Measurements from ENCODE around the gene RPL13A.

DNA sequence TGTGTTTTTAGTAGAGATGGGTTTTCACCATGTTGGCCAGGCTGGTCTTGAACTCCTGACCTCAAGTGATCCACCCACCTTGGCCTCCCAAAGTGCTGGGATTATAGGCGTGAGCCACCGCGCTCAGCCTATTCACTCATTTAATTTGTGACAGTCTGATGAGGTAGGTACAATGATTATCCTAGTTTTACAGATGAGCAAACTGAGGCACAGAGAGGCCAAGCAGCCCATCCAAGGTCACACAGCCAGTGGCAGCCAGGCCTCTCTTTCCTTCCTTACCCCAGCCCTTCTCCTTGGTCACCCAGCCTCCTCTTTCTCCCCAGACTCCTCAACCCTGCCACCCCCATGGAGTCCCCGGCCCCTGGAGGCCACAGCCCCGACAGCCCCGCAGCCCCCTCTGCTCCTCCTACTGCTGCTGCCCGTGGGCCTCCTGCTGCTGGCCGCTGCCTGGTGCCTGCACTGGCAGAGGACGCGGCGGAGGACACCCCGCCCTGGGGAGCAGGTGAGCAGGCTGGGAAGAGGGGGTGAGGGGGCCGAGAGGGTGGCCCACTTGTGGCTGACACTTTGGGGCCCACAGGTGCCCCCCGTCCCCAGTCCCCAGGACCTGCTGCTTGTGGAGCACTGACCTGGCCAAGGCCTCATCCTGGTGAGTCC, 7.3 kb upstream of the RPL13A start:
- TF ChIP-seq FIP1L1 (IDR thresholded peaks at IDR 0.05; ENCODE audit: borderline replicate concordance, insufficient read depth, low read depth, low read length), result no peak
- no peak for TF ChIP-seq NCOA2 (CRISPR knock-in tag; IDR thresholded peaks at IDR 0.05)
- TF ChIP-seq NCOA1 (CRISPR knock-in tag; IDR thresholded peaks at IDR 0.05), result no peak
- TF ChIP-seq, protein P1, sequence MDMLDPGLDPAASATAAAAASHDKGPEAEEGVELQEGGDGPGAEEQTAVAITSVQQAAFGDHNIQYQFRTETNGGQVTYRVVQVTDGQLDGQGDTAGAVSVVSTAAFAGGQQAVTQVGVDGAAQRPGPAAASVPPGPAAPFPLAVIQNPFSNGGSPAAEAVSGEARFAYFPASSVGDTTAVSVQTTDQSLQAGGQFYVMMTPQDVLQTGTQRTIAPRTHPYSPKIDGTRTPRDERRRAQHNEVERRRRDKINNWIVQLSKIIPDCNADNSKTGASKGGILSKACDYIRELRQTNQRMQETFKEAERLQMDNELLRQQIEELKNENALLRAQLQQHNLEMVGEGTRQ (IDR thresholded peaks at IDR 0.05; ENCODE audit: low read depth, low read length), result no peak
- TF ChIP-seq, protein P1 (CRISPR knock-in tag; IDR thresholded peaks at IDR 0.05; ENCODE audit: borderline replicate concordance), result no peak
- TF ChIP-seq POLR2AphosphoS5 (IDR thresholded peaks at IDR 0.05; ENCODE audit: low read depth, low read length), result no peak
- TF ChIP-seq GATAD1 (CRISPR knock-in tag; IDR thresholded peaks at IDR 0.05), result no peak
- no peak for TF ChIP-seq JUN (CRISPR knock-in tag; IDR thresholded peaks at IDR 0.05)
- no peak for TF ChIP-seq ZNF143 (CRISPR knock-in tag; IDR thresholded peaks at IDR 0.05)
- TF ChIP-seq RELA (CRISPR knock-in tag; IDR thresholded peaks at IDR 0.05), result no peak
- TF ChIP-seq ZMYM2 (CRISPR knock-in tag; IDR thresholded peaks at IDR 0.05), result no peak

Data from HepG2 (cell line).